CD4-positive, alpha-beta T cell treated with Interleukin-10 for 1 hour (primary cell): ENCODE data around the gene BSX.

Experiments
- DNase-seq: peaks from one replicate; pipeline ENCODE4 v3.0.0-alpha.2; 2020

BSX gene

DNA sequence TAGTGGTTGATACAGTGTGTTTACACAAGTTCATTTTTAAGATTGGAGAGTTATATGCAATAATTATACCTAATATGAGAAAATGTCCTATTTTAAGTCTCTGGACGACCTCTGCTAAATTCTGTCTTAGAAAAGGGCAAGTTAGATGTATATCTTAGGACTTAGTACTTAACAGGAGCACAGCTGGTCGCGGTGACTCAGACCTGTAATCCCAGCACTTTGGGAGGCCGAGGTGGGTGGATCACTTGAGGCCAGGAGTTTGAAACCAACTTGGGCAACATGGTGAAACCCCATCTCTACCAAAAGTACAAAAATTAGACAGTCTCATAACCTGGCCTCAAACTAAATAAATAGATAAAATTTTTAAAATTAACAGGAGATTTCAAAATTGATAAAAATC lies 27.2 kb downstream of the BSX start:
- no peak for DNase-seq

DNA sequence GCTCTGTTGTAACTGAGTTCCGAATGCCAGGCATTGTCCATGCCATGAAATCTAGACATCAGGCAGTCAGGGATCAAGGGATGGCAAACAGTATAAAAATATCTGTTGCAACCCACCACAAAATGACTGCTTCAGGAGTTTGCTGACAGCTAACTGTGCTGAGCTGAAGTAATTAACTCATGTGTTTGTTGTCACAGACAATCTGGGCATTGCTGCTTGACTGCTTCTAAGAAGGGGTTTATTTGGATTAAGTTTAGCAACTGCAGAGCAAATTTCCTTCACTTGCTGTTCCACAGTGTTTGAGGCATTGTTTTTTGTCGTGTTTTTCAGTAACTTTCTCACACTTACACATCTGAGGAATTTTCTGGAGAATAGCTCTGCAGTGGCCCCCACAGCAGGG lies 30.4 kb downstream of the BSX start:
- DNase-seq, result no peak

DNA sequence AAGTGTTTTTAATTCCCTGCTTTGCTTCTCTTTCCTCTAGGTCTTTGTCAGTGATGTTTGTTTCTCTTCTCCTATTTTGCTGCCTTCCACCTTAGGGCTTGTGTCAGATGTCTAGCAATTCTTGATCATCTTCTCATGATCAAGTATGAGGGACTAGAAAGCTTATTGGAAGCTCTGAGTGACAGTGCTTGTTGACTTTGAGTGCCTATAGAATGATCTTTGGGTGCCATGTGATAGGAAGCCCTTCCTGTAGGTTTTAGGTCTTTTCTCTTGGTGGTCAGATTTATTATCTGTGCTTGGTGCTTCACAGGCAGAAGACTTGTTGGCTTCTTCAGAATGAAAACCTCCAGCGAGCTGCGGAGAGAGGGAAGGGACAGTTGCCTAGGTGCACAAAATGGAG lies 43.1 kb downstream of the BSX start:
- DNase-seq, result no peak

DNA sequence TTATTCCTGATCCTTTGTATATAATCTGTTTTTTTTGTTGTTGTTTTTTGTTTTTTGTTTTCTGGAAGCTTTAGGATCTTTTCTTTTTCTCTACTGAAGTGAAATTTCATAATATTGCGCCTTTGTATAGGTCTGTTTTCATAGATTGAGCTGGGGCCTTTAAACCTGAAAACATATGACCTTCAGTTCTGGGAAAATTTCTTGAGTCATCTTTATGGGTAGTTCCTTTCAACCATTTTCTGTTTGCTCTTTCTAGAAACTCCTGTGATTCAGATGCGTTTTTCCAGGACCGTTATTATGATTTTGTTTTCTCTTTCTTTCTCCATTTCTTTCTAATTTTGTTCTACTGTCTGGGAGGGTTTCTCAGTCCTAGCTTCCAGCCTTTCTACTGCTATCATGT lies 43.7 kb downstream of the BSX start:
- no peak for DNase-seq

DNA sequence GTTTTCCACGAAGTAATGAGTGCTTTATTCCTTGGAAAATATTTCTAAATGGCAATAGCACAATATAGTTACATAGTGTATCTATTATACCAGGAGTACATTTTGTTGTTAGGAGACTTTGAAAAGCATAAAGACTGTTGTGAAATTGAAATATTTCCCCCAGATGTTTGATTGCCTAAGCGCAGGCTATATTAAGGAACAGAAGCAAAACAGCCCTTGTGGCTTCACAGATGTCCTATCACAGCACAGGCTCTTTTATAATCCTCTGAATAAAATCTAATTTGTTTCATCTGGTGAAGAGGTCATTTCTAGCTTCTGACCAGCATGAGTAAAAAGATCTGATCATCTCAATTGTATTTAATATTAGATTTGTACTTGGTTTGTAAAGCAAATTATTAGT lies 48.2 kb downstream of the BSX start:
- DNase-seq, result no peak

DNA sequence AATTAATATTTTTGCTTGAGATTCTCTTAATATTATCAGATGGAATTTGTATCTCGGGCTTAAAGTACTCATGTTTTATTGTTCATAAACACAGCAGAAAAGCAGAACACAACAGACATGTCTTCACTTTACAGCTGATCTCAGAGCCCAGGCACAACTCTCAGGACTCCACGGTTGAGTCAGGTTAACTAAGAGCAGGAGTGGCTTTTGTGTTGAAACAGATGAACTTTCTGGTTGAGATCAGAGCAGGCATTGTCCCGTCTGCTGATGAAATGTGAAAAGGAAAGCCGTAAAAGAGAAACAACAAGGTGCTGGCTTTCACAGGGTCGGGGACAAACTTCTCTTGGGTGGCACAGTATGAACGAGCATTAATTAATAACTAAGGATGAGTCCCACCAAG lies 50.1 kb downstream of the BSX start:
- no peak for DNase-seq
